ENCODE measurements around the gene JHY. TPM values are rescaled to one million over a fixed set of nuclear protein-coding genes. Genes with fewer than 3 reads are reported as not detected.
A peak's percentile ranks its signal among the peaks of the same experiment; 100 is the strongest.

JHY gene
- total RNA-seq, 1 experiment from 2014 or later, result 0.34 TPM

DNA sequence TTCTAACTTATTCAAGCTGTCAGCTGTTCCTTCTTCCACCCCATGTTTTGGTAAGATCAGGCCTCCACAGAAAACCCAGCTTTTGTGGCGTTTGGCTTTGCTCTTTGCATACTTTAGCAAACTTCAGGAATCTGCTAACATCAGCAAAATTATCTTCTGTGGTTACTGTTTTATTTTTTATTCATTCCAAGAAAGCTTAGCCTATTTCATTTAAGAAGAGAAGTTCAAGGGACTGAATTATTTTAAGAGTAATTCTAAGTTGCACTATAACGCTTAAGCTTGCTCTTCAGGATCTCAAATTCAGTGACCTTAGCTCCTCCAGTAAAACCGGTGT, 1.1 kb downstream of the JHY start:
- Histone ChIP-seq H3K36me3 (ENCODE audit: control insufficient read depth, insufficient read depth, low read length) (no peaks in the 10 kb centered on the region), H3K9me3 (no peaks in the 10 kb centered on the region), H3K4me1 (peaks cover 4% of the 10 kb centered on the region; the same call in 1 of the 2 replicates), H3K4me3 (ENCODE audit: low read depth, low read length) (peak overlapping the region; percentile 56), H3K27me3 (replicated peaks; ENCODE audit: control insufficient read depth, insufficient read depth, low read length) (0 out of 2 replicates have a peak, but pooled peaks cover 1% of the 10 kb centered on the region)
- CTCF ChIA-PET, result interaction anchor here (0.9 to 1.1 kb wide), 2 partner anchors 20 to 137 kb away, joined by 3 to 4 read pairs; no protein-coding TSS in a partner anchor
- peaks cover 38% of the 10 kb centered on the region for H3K27me3 Mint-ChIP-seq (ENCODE audit: insufficient read depth, unreplicated experiment)
- H3K27ac Mint-ChIP-seq (ENCODE audit: unreplicated experiment), result peak overlapping the region; percentile 71
- DNase-seq, result no peak
- no peaks in the 10 kb centered on the region for H3K4me1 Mint-ChIP-seq (ENCODE audit: low read depth, unreplicated experiment)
- intact Hi-C loops (cut with micrococcal nuclease; ENCODE audit: unreplicated experiment), result no loop called here
- H3K36me3 Mint-ChIP-seq (ENCODE audit: insufficient read depth, unreplicated experiment), result no peaks in the 10 kb centered on the region
- no TSS peak for BruUV-seq (replicated peaks)
- peak overlapping the region; percentile 85 for H3K4me3 Mint-ChIP-seq (ENCODE audit: unreplicated experiment)
- POLR2A ChIA-PET, result no interaction called here
- no peaks in the 10 kb centered on the region for H3K9me3 Mint-ChIP-seq (ENCODE audit: unreplicated experiment)
- no peak for TF ChIP-seq CTCF (IDR thresholded peaks at IDR 0.05; ENCODE audit: insufficient read depth in 1 of 2, low read depth in 1 of 2, low read length in 1 of 2, severe bottlenecking in 1 of 2, unreplicated experiment in 1 of 2)

GRCh38 chr11:122888162-122888561, 5.6 kb downstream of the JHY start:
- POLR2A ChIA-PET, result no interaction called here
- no peaks in the 10 kb centered on the region for H3K9me3 ChIP-seq

GRCh38 chr11:122893131-122893530, 10.6 kb downstream of the JHY start:
- intact Hi-C loops (cut with micrococcal nuclease; ENCODE audit: unreplicated experiment), result no loop called here
- no TSS peak for BruUV-seq (replicated peaks)
- H3K27me3 Mint-ChIP-seq (ENCODE audit: insufficient read depth, unreplicated experiment), result peaks cover 9% of the 10 kb centered on the region
- DNase-seq, result no peak
- H3K27me3 ChIP-seq (replicated peaks; ENCODE audit: control insufficient read depth, insufficient read depth, low read length), result no peaks in the 10 kb centered on the region; the same call in 1 of the 2 replicates
- no peaks in the 10 kb centered on the region for H3K4me1 ChIP-seq
- no peaks in the 10 kb centered on the region for H3K9me3 Mint-ChIP-seq (ENCODE audit: unreplicated experiment)
- no peaks in the 10 kb centered on the region for H3K4me1 Mint-ChIP-seq (ENCODE audit: low read depth, unreplicated experiment)
- ChIA-PET CTCF (interaction anchor here (0.6 kb wide), 1 partner anchor 128 kb away, joined by 4 read pairs; no protein-coding TSS in a partner anchor), POLR2A (no interaction called here)
- H3K9me3 ChIP-seq, result no peaks in the 10 kb centered on the region
- no peak overlapping the region for H3K4me3 Mint-ChIP-seq (ENCODE audit: unreplicated experiment)
- no peak for TF ChIP-seq CTCF (IDR thresholded peaks at IDR 0.05; ENCODE audit: insufficient read depth in 1 of 2, low read depth in 1 of 2, low read length in 1 of 2, severe bottlenecking in 1 of 2, unreplicated experiment in 1 of 2)
- no peak overlapping the region for H3K27ac Mint-ChIP-seq (ENCODE audit: unreplicated experiment)
- no peak overlapping the region for H3K4me3 ChIP-seq (ENCODE audit: low read depth, low read length)
- H3K36me3 Mint-ChIP-seq (ENCODE audit: insufficient read depth, unreplicated experiment), result no peaks in the 10 kb centered on the region
- H3K36me3 ChIP-seq (ENCODE audit: control insufficient read depth, insufficient read depth, low read length), result no peaks in the 10 kb centered on the region

More at GRCh38 chr11:122888162-122888561, 5.6 kb downstream of the JHY start:
- no peaks in the 10 kb centered on the region for H3K9me3 Mint-ChIP-seq (ENCODE audit: unreplicated experiment)
- intact Hi-C loops (cut with micrococcal nuclease; ENCODE audit: unreplicated experiment), result no loop called here
- Histone ChIP-seq H3K36me3 (ENCODE audit: control insufficient read depth, insufficient read depth, low read length) (no peaks in the 10 kb centered on the region), H3K4me1 (no peaks in the 10 kb centered on the region), H3K27me3 (replicated peaks; ENCODE audit: control insufficient read depth, insufficient read depth, low read length) (no peaks in the 10 kb centered on the region; the same call in 1 of the 2 replicates), H3K4me3 (ENCODE audit: low read depth, low read length) (no peak overlapping the region)
- H3K4me1 Mint-ChIP-seq (ENCODE audit: low read depth, unreplicated experiment), result no peaks in the 10 kb centered on the region
- TF ChIP-seq CTCF (IDR thresholded peaks at IDR 0.05; ENCODE audit: insufficient read depth in 1 of 2, low read depth in 1 of 2, low read length in 1 of 2, severe bottlenecking in 1 of 2, unreplicated experiment in 1 of 2), result no peak
- no peak overlapping the region for H3K27ac Mint-ChIP-seq (ENCODE audit: unreplicated experiment)
- no peak for DNase-seq
- no TSS peak for BruUV-seq (replicated peaks)
- CTCF ChIA-PET, result interaction anchor here (0.6 kb wide), 1 partner anchor 277 kb away, joined by 4 read pairs; no protein-coding TSS in a partner anchor
- no peak overlapping the region for H3K4me3 Mint-ChIP-seq (ENCODE audit: unreplicated experiment)
- peaks cover 22% of the 10 kb centered on the region for H3K27me3 Mint-ChIP-seq (ENCODE audit: insufficient read depth, unreplicated experiment)
- H3K36me3 Mint-ChIP-seq (ENCODE audit: insufficient read depth, unreplicated experiment), result no peaks in the 10 kb centered on the region

All from Caco-2 (cell line).